Smooth muscle cell (in vitro differentiated cells): ENCODE data around the gene ZNF335. TPM values are rescaled to one million over a fixed set of nuclear protein-coding genes. Genes with fewer than 3 reads are reported as not detected.

Source experiments
- DNase-seq: peaks from one replicate; lab custom pipeline; 2025; ENCODE audit not compliant: unreplicated experiment; lab: John Stamatoyannopoulos, UW
- H2AFZ ChIP-seq: fragments of 200-600 bp; sonication (generic); 2 replicates; pipeline ENCODE4 v1.6.0; 2016; ENCODE audit warnings: antibody characterized with exemption, low read depth, mild to moderate bottlenecking
- H3F3A ChIP-seq: fragments of 200-600 bp; sonication (generic); 2 replicates; pipeline ENCODE4 v1.6.0; 2017; ENCODE audit warnings: antibody characterized with exemption, low read depth
- H3K27ac ChIP-seq: fragments of 200-600 bp; sonication (generic); 2 replicates; pipeline ENCODE4 v1.5.1; 2016; ENCODE audit warnings: low read depth, mild to moderate bottlenecking
- H3K27me3 ChIP-seq: fragments of 200-600 bp; sonication (generic); 2 replicates; pipeline ENCODE4 v1.6.1; 2016; ENCODE audit warnings: low read depth, mild to moderate bottlenecking
- H3K36me3 ChIP-seq: fragments of 200-600 bp; sonication (generic); 2 replicates; pipeline ENCODE4 v1.5.1; 2016; ENCODE audit warnings: low read depth
- H3K4me1 ChIP-seq: fragments of 200-600 bp; sonication (generic); 2 replicates; pipeline ENCODE4 v1.5.1; 2016; ENCODE audit warnings: low read depth
- H3K4me2 ChIP-seq: fragments of 200-600 bp; sonication (generic); 2 replicates; pipeline ENCODE4 v1.6.0; 2016; ENCODE audit warnings: mild to moderate bottlenecking
- H3K4me3 ChIP-seq: fragments of 200-600 bp; sonication (generic); 2 replicates; pipeline ENCODE4 v1.5.1; 2016; ENCODE audit warnings: mild to moderate bottlenecking
- H3K79me2 ChIP-seq: fragments of 200-600 bp; sonication (generic); 2 replicates; pipeline ENCODE4 v1.6.0; 2016; ENCODE audit warnings: low read depth, mild to moderate bottlenecking
- H3K9ac ChIP-seq: fragments of 200-600 bp; sonication (generic); 2 replicates; pipeline ENCODE4 v1.6.0; 2016; ENCODE audit warnings: low read depth
- H3K9me3 ChIP-seq: fragments of 200-600 bp; sonication (generic); replicated peaks from 2 replicates; pipeline ENCODE4 v1.5.1; 2016; ENCODE audit warnings: low read depth
- H4K20me1 ChIP-seq: fragments of 200-600 bp; sonication (generic); 2 replicates; pipeline ENCODE4 v1.6.0; 2016; ENCODE audit warnings: low read depth
- WGBS: methylation state at CpG from one replicate; pipeline ENCODE4 v1.1.7; 2016; ENCODE audit warnings: low lambda C conversion rate; 5-methylcytosine and 5-hydroxymethylcytosine counted together
- polyA plus RNA-seq: library from polyadenylated mRNA; unstranded; fragments of >200 nt; fragmentation: Nextera tagmentation; extraction: Ambion mirVana; gene quantifications from 2 replicates; pipeline ENCODE4 v1.2.1, GENCODE V29; 2016
- total RNA-seq: library from RNA; depleted of rRNA; stranded (reverse); fragments of >200 nt; gene quantifications from 2 replicates; pipeline ENCODE4 v1.2.3, GENCODE V29; 2014
- TF ChIP-seq, protein P1 (sequence below): fragments of 200-600 bp; sonication (generic); IDR thresholded peaks from 2 replicates; pipeline ENCODE4 v1.5.1; 2017; ENCODE audit warnings: borderline replicate concordance, mild to moderate bottlenecking, antibody characterized with exemption; ENCODE audit not compliant: insufficient read depth, poor library complexity, severe bottlenecking

Gene ZNF335
- total and polyA plus RNA-seq, 2 experiments from 2014 or later, result 11.2 to 14.2 TPM

DNA sequence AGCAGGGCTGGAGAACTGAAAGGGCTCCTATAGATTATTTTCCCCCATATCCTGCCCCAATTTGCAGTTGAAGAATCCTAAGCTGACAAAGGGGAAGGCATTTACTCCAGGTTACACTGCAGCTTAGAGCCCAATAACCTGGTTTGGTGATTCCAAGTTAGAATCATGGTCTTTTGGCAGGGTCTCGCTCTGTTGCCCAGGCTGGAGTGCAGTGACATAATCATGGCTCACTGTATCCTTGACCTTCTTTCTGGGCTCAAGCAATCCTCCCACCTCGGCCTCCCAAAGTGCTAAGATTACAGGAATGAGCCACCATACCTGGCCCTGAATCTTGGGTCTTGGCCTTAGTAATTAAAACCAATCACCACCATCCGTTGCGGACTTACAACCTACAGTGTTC is 35.7 kb upstream of the ZNF335 start:
- no peaks in the 10 kb centered on the region for H3K36me3 ChIP-seq
- H3K9me3 ChIP-seq, result no peaks in the 10 kb centered on the region
- DNase-seq, result no peak
- peaks cover 4% of the 10 kb centered on the region for H3K4me1 ChIP-seq
- H4K20me1 ChIP-seq, result no peaks in the 10 kb centered on the region
- no peak overlapping the region for H2AFZ ChIP-seq
- no peak overlapping the region for H3K4me3 ChIP-seq
- H3K79me2 ChIP-seq, result no peaks in the 10 kb centered on the region
- H3K9ac ChIP-seq, result no peak overlapping the region
- TF ChIP-seq, protein P1, sequence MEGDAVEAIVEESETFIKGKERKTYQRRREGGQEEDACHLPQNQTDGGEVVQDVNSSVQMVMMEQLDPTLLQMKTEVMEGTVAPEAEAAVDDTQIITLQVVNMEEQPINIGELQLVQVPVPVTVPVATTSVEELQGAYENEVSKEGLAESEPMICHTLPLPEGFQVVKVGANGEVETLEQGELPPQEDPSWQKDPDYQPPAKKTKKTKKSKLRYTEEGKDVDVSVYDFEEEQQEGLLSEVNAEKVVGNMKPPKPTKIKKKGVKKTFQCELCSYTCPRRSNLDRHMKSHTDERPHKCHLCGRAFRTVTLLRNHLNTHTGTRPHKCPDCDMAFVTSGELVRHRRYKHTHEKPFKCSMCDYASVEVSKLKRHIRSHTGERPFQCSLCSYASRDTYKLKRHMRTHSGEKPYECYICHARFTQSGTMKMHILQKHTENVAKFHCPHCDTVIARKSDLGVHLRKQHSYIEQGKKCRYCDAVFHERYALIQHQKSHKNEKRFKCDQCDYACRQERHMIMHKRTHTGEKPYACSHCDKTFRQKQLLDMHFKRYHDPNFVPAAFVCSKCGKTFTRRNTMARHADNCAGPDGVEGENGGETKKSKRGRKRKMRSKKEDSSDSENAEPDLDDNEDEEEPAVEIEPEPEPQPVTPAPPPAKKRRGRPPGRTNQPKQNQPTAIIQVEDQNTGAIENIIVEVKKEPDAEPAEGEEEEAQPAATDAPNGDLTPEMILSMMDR, result no peak
- WGBS, result 82% methylated on average over 4 of the region's 4 CpGs
- H3K27me3 ChIP-seq, result no peaks in the 10 kb centered on the region
- peak overlapping the region; percentile 45 for H3K4me2 ChIP-seq
- peak overlapping the region; percentile 60 for H3K27ac ChIP-seq
- H3F3A ChIP-seq, result no peaks in the 10 kb centered on the region

DNA sequence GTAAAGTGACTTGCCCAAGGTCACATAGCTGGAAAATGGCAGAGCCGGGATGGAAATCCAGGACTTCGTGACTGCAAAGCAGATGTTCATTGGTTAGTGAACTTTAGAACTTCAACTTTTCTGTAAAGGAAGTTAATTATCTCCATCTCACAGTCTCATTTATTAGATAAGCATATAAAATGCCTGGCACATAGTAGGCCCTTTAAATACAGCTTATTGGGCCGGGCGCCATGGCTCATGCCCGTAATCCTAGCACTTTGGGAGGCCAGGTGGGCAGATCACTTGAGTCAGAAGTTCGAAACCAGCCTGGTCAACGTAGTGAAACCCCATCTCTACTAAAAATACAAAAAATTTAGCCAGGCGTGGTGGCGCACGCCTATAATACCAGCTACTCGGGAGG is 35.0 kb upstream of the ZNF335 start:
- no peaks in the 10 kb centered on the region for H3K9me3 ChIP-seq
- no peak overlapping the region for H3K4me2 ChIP-seq
- no peak overlapping the region for H3K4me3 ChIP-seq
- H3K27me3 ChIP-seq, result no peaks in the 10 kb centered on the region
- H3F3A ChIP-seq, result no peaks in the 10 kb centered on the region
- no peak overlapping the region for H2AFZ ChIP-seq
- H3K9ac ChIP-seq, result no peak overlapping the region
- TF ChIP-seq, protein P1, result no peak
- no peaks in the 10 kb centered on the region for H3K36me3 ChIP-seq
- H3K4me1 ChIP-seq, result peaks cover 4% of the 10 kb centered on the region
- H3K27ac ChIP-seq, result no peak overlapping the region
- no peaks in the 10 kb centered on the region for H3K79me2 ChIP-seq
- H4K20me1 ChIP-seq, result no peaks in the 10 kb centered on the region
- no peak for DNase-seq
- WGBS, result 92% methylated on average over 11 of the region's 11 CpGs

DNA sequence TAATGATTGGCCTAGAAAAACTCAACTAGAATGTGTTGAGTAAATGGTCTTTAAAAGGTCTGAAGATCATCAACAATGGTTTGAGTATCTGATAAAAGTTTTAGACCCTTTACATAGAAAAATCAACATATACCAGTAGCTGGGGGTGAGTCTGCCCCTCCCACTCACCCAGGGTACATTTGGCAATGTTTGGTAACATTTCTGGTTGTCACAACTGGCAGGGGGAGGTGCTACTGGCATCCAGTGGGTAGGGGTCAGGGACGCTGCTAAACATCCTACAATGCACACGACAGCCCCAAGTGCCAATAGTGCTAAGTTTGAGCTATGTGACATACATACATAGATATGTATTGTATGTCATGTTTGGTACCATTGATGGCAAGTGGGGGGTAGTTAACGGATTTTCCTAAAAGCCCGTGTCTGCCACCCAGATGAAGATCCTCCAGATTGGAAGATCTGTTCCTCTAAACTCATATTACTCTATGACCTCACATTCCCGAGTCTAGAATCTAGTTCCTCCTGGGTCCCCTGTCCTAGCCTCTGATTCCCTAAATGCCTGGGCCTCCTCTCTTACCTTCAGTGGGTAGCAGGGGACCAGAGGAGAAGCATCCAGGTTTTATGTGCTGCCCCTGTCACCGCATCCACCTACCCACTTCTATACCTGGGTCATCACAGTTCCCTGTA is 34.2 kb upstream of the ZNF335 start:
- Histone ChIP-seq H3K4me2 (no peak overlapping the region), H3K27me3 (no peaks in the 10 kb centered on the region), H3K9ac (no peak overlapping the region), H4K20me1 (no peaks in the 10 kb centered on the region), H3K4me1 (peaks cover 4% of the 10 kb centered on the region), H2AFZ (no peak overlapping the region), H3F3A (no peaks in the 10 kb centered on the region), H3K36me3 (no peaks in the 10 kb centered on the region), H3K79me2 (no peaks in the 10 kb centered on the region), H3K9me3 (no peaks in the 10 kb centered on the region), H3K27ac (no peak overlapping the region), H3K4me3 (no peak overlapping the region)
- TF ChIP-seq, protein P1, result no peak
- WGBS, result 88% methylated on average over 6 of the region's 6 CpGs
- DNase-seq, result no peak

DNA sequence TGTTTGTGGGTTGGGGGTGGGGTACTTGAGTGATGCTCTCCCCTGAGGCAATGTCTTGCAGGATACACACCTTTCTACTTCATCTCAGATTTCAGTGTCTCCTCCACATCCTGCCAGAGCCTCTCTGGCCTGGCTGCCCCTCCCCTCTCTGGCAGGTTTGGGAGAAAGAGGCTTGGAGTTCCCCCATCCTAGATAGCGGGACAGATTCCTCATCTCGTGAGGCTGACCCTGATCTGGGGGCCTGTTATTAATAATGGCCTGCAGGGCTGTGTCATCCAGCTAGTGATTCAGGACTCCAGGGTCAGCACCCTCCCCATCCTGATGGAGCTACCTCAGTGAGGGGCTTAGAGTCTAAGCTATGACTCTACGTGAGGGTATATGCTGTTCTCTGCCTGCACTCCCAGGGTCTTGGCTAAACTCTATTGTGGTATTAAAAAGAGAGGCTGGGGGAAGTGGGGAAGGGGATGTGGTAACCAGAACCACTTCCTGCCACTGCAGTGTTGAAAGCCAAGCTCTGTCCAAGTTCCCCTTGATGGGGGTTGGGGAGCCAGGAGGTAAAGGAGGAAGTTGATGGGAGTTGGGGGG is 33.0 kb upstream of the ZNF335 start:
- no peaks in the 10 kb centered on the region for H3K79me2 ChIP-seq
- H2AFZ ChIP-seq, result no peak overlapping the region
- H3K4me2 ChIP-seq, result no peak overlapping the region
- no peak overlapping the region for H3K9ac ChIP-seq
- no peak overlapping the region for H3K27ac ChIP-seq
- no peaks in the 10 kb centered on the region for H3K36me3 ChIP-seq
- H3K4me1 ChIP-seq, result peaks cover 4% of the 10 kb centered on the region
- H4K20me1 ChIP-seq, result no peaks in the 10 kb centered on the region
- no peaks in the 10 kb centered on the region for H3K27me3 ChIP-seq
- no peak overlapping the region for H3K4me3 ChIP-seq
- 19% methylated on average over 3 of the region's 3 CpGs for WGBS
- TF ChIP-seq, protein P1, result no peak
- no peaks in the 10 kb centered on the region for H3F3A ChIP-seq
- no peaks in the 10 kb centered on the region for H3K9me3 ChIP-seq
- DNase-seq, result no peak
